Measurements from ENCODE around the gene VSIG4.
"Not testable (repeated sequence)": the region's sequence is repeated elsewhere in the genome, so short reads cannot be mapped to it uniquely, and the experiment has no call there.

VSIG4 gene

GRCh38 chrX:65987811-65988210, 52.1 kb downstream of the VSIG4 start:
- H3K4me3 ChIP-seq (ENCODE audit: low read depth, low read length): peak overlapping the region; percentile 71
- peak; percentile 72 for DNase-seq (ENCODE audit: low read depth)
- TF ChIP-seq CTCF (IDR thresholded peaks at IDR 0.05; ENCODE audit: low read depth, low read length) (no peak), MAX (IDR thresholded peaks at IDR 0.05; ENCODE audit: low read depth, low read length) (no peak), MYC (IDR thresholded peaks at IDR 0.05; ENCODE audit: low read depth, low read length) (no peak)

- TF ChIP-seq CTCF (IDR thresholded peaks at IDR 0.05; ENCODE audit: low read depth, low read length) (peak; percentile 18), MAX (IDR thresholded peaks at IDR 0.05; ENCODE audit: low read depth, low read length) (peak; percentile 62), POLR2A (IDR thresholded peaks at IDR 0.05; ENCODE audit: extremely low read depth, insufficient read length) (no peak)
- peak; percentile 91 for DNase-seq (ENCODE audit: low read depth)
- H3K4me3 ChIP-seq (ENCODE audit: low read depth, low read length): peak overlapping the region; percentile 71
These were observed 53.8 kb downstream of the VSIG4 start for GRCh38 chrX:65985922-65986588.

GRCh38 chrX:65985211-65985610, 54.7 kb downstream of the VSIG4 start:
- DNase-seq (ENCODE audit: low read depth): no peak
- no peak for TF ChIP-seq MAX (IDR thresholded peaks at IDR 0.05; ENCODE audit: low read depth, low read length)
- H3K4me3 ChIP-seq (ENCODE audit: low read depth, low read length): peak overlapping the region; percentile 71

GRCh38 chrX:65977161-65977560, 62.7 kb downstream of the VSIG4 start:
- DNase-seq (ENCODE audit: low read depth); H3K4me3 ChIP-seq (ENCODE audit: low read depth, low read length): not testable (repeated sequence)

GRCh38 chrX:65976161-65976560, 63.7 kb downstream of the VSIG4 start:
- no peak for DNase-seq (ENCODE audit: low read depth)
- TF ChIP-seq CTCF (IDR thresholded peaks at IDR 0.05; ENCODE audit: low read depth, low read length) (no peak), POLR2A (IDR thresholded peaks at IDR 0.05; ENCODE audit: extremely low read depth, insufficient read length) (no peak), MAX (IDR thresholded peaks at IDR 0.05; ENCODE audit: low read depth, low read length) (no peak), MYC (IDR thresholded peaks at IDR 0.05; ENCODE audit: low read depth, low read length) (no peak)

GRCh38 chrX:65975161-65975751, 64.6 kb downstream of the VSIG4 start:
- not testable (repeated sequence) for DNase-seq (ENCODE audit: low read depth); H3K4me3 ChIP-seq (ENCODE audit: low read depth, low read length)

More at GRCh38 chrX:65976161-65976560, 63.7 kb downstream of the VSIG4 start:
- no peak overlapping the region for H3K4me3 ChIP-seq (ENCODE audit: low read depth, low read length)
